HCT116 (cell line): ENCODE results near the gene PTPN9.

ENCODE experiments used
- EGR1 ChIP-seq: IDR thresholded peaks from 2 replicates; pipeline ENCODE4 v1.6.1; 2012; ENCODE audit warnings: low read depth
- EZH2 ChIP-seq: fragments of 200-600 bp; sonication (generic); IDR thresholded peaks from 2 replicates; pipeline ENCODE4 v1.6.1; 2017; ENCODE audit warnings: antibody characterized with exemption, mixed run types
- POLR2A ChIP-seq: IDR thresholded peaks from 2 replicates; pipeline ENCODE4 v1.7.0; 2011; ENCODE audit warnings: borderline replicate concordance; ENCODE audit not compliant: insufficient read depth, insufficient read length; ENCODE audit errors: extremely low read depth
- POLR2AphosphoS5 ChIP-seq: IDR thresholded peaks from 2 replicates; pipeline ENCODE4 v1.6.1; 2011; ENCODE audit warnings: mild to moderate bottlenecking, low read depth, low read length, moderate library complexity
- REST ChIP-seq: IDR thresholded peaks from 2 replicates; pipeline ENCODE4 v1.6.1; 2012; ENCODE audit warnings: low read depth
- SP1 ChIP-seq: IDR thresholded peaks from 2 replicates; pipeline ENCODE4 v1.6.1; 2012; ENCODE audit warnings: low read depth
- TF ChIP-seq, protein P1 (sequence below), 3 experiments: fragments of 200-600 bp in 1 of 3; sonication (generic) in 1 of 3; IDR thresholded peaks in 2 of 3; conservative IDR thresholded peaks in 1 of 3; 2 replicates each; pipeline ENCODE4 v1.5.1; 2012 to 2017; ENCODE audit warnings: low read depth in 2 of 3, low read length in 2 of 3, antibody characterized with exemption in 1 of 3, borderline replicate concordance in 1 of 3, control low read depth in 1 of 3, mild to moderate bottlenecking in 1 of 3, mixed read lengths in 1 of 3, mixed run types in 1 of 3, moderate library complexity in 1 of 3; ENCODE audit not compliant: insufficient read depth in 1 of 3
- TF ChIP-seq, protein P2 (sequence below): IDR thresholded peaks from 2 replicates; pipeline ENCODE4 v1.6.1; 2011; ENCODE audit warnings: mild to moderate bottlenecking, low read length, moderate library complexity; ENCODE audit not compliant: insufficient replicate concordance; ENCODE audit errors: extremely low read depth

GRCh38 chr15:75542386-75542797, 36.7 kb downstream of the PTPN9 start:
- TF ChIP-seq, protein P1, sequence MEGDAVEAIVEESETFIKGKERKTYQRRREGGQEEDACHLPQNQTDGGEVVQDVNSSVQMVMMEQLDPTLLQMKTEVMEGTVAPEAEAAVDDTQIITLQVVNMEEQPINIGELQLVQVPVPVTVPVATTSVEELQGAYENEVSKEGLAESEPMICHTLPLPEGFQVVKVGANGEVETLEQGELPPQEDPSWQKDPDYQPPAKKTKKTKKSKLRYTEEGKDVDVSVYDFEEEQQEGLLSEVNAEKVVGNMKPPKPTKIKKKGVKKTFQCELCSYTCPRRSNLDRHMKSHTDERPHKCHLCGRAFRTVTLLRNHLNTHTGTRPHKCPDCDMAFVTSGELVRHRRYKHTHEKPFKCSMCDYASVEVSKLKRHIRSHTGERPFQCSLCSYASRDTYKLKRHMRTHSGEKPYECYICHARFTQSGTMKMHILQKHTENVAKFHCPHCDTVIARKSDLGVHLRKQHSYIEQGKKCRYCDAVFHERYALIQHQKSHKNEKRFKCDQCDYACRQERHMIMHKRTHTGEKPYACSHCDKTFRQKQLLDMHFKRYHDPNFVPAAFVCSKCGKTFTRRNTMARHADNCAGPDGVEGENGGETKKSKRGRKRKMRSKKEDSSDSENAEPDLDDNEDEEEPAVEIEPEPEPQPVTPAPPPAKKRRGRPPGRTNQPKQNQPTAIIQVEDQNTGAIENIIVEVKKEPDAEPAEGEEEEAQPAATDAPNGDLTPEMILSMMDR (IDR thresholded peaks at IDR 0.05 in 2 of 3, conservative IDR thresholded peaks at IDR 0.05 in 1 of 3; ENCODE audit: borderline replicate concordance in 1 of 3, insufficient read depth in 1 of 3, low read depth in 2 of 3, low read length in 2 of 3): no peak
- TF ChIP-seq POLR2AphosphoS5 (no peak), EGR1 (no peak), POLR2A (no peak), SP1 (no peak), REST (no peak), EZH2 (no peak)
- TF ChIP-seq, protein P2, sequence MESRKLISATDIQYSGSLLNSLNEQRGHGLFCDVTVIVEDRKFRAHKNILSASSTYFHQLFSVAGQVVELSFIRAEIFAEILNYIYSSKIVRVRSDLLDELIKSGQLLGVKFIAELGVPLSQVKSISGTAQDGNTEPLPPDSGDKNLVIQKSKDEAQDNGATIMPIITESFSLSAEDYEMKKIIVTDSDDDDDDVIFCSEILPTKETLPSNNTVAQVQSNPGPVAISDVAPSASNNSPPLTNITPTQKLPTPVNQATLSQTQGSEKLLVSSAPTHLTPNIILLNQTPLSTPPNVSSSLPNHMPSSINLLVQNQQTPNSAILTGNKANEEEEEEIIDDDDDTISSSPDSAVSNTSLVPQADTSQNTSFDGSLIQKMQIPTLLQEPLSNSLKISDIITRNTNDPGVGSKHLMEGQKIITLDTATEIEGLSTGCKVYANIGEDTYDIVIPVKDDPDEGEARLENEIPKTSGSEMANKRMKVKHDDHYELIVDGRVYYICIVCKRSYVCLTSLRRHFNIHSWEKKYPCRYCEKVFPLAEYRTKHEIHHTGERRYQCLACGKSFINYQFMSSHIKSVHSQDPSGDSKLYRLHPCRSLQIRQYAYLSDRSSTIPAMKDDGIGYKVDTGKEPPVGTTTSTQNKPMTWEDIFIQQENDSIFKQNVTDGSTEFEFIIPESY: no peak
